ENCODE data around the gene KCNJ2. TPM values are rescaled to one million over a fixed set of nuclear protein-coding genes. Genes with fewer than 3 reads are reported as not detected.

Gene KCNJ2
- total RNA-seq, 1 experiment from 2014 or later = not detected

- RAD21 ChIA-PET (ENCODE audit: low non-redundant PET in 1 of 2, low total read pairs in 2 of 2, uncharacterized antibody in 2 of 2, unreplicated experiment in 2 of 2) = no interaction called here
- H3K9ac ChIP-seq (ENCODE audit: low read length) = no peak overlapping the region
- H3K27ac ChIP-seq (ENCODE audit: low read depth, low read length) = no peak overlapping the region
- H3K79me2 ChIP-seq (ENCODE audit: insufficient read depth, low read length) = no peaks in the 10 kb centered on the region
- H3K9me2 ChIP-seq (ENCODE audit: insufficient read depth) = no peaks in the 10 kb centered on the region
- no peaks in the 10 kb centered on the region for H4K20me1 ChIP-seq (ENCODE audit: insufficient read depth)
- H2AFZ ChIP-seq (ENCODE audit: low read depth, low read length, poor library complexity, severe bottlenecking) = no peak overlapping the region
- DNase-seq (ENCODE audit: low read depth, low spot score) (no peak), ATAC-seq (no peak)
- no peak overlapping the region for H3K4me3 ChIP-seq (replicated peaks in 1 of 2; ENCODE audit: low read depth in 1 of 2, low read length in 2 of 2)
- H3K36me3 ChIP-seq (ENCODE audit: control insufficient read depth in 1 of 2, insufficient read depth in 2 of 2, low read length in 2 of 2) = no peaks in the 10 kb centered on the region
- H3K4me2 ChIP-seq (ENCODE audit: low read length) = no peak overlapping the region
- BruUV-seq (replicated peaks) = no TSS peak
- H3K4me1 ChIP-seq (ENCODE audit: control insufficient read depth in 1 of 2, insufficient read depth in 2 of 2, low read length in 2 of 2) = no peaks in the 10 kb centered on the region
- TF ChIP-seq CTCF (IDR thresholded peaks at IDR 0.05 in 2 of 3, conservative IDR thresholded peaks at IDR 0.05 in 1 of 3; ENCODE audit: borderline replicate concordance in 1 of 3, insufficient read depth in 1 of 3, low read depth in 2 of 3, low read length in 2 of 3) = no peak
- H3K9me3 ChIP-seq (ENCODE audit: control insufficient read depth in 1 of 2, insufficient read depth in 1 of 2, low read depth in 1 of 2, low read length in 2 of 2) = peaks cover 3 to 14% of the 10 kb centered on the region in 2 experiments; a peak in 2 of 4 replicates
- H3K27me3 ChIP-seq (ENCODE audit: insufficient read depth, low read length) = no peaks in the 10 kb centered on the region
- CTCF ChIA-PET = interaction anchor here (1.1 kb wide), 1 partner anchor 27 kb away, joined by 3 read pairs; no protein-coding TSS in a partner anchor
- POLR2A ChIA-PET = no interaction called here
- intact Hi-C loops (cut with micrococcal nuclease) = no loop called here
Measured at GRCh38 chr17:70166615-70167014, 2.7 kb upstream of the KCNJ2 start.

- no peaks in the 10 kb centered on the region for H3K36me3 ChIP-seq (ENCODE audit: control insufficient read depth in 1 of 2, insufficient read depth in 2 of 2, low read length in 2 of 2)
- H3K4me1 ChIP-seq (ENCODE audit: control insufficient read depth in 1 of 2, insufficient read depth in 2 of 2, low read length in 2 of 2) = no peaks in the 10 kb centered on the region
- no peak overlapping the region for H2AFZ ChIP-seq (ENCODE audit: low read depth, low read length, poor library complexity, severe bottlenecking)
- POLR2A ChIA-PET = no interaction called here
- ATAC-seq (peak; percentile 56; the same call in 1 of the 2 replicates), DNase-seq (ENCODE audit: low read depth, low spot score) (no peak)
- H3K9me2 ChIP-seq (ENCODE audit: insufficient read depth) = no peaks in the 10 kb centered on the region
- peaks cover 3 to 14% of the 10 kb centered on the region in 2 experiments; a peak in 2 of 4 replicates for H3K9me3 ChIP-seq (ENCODE audit: control insufficient read depth in 1 of 2, insufficient read depth in 1 of 2, low read depth in 1 of 2, low read length in 2 of 2)
- intact Hi-C loops (cut with micrococcal nuclease) = no loop called here
- CTCF ChIA-PET = no interaction called here
- H3K9ac ChIP-seq (ENCODE audit: low read length) = no peak overlapping the region
- RAD21 ChIA-PET (ENCODE audit: low non-redundant PET in 1 of 2, low total read pairs in 2 of 2, uncharacterized antibody in 2 of 2, unreplicated experiment in 2 of 2) = no interaction called here
- TF ChIP-seq CBX3 (IDR thresholded peaks at IDR 0.05; ENCODE audit: low read depth) (no peak), RAD21 (IDR thresholded peaks at IDR 0.05; ENCODE audit: low read depth) (peak; percentile 15; the same call in 1 of the 2 replicates), CTCF (IDR thresholded peaks at IDR 0.05 in 2 of 3, conservative IDR thresholded peaks at IDR 0.05 in 1 of 3; ENCODE audit: borderline replicate concordance in 1 of 3, insufficient read depth in 1 of 3, low read depth in 2 of 3, low read length in 2 of 3) (peak in 2 of 3 experiments; percentile 43 to 49; a peak in 3 of 6 replicates)
- no peaks in the 10 kb centered on the region for H3K27me3 ChIP-seq (ENCODE audit: insufficient read depth, low read length)
- H3K79me2 ChIP-seq (ENCODE audit: insufficient read depth, low read length) = no peaks in the 10 kb centered on the region
- no peak overlapping the region for H3K27ac ChIP-seq (ENCODE audit: low read depth, low read length)
- BruUV-seq (replicated peaks) = no TSS peak
- H3K4me3 ChIP-seq (replicated peaks in 1 of 2; ENCODE audit: low read depth in 1 of 2, low read length in 2 of 2) = no peak overlapping the region; a peak in 1 of 4 replicates
- no peaks in the 10 kb centered on the region for H4K20me1 ChIP-seq (ENCODE audit: insufficient read depth)
- H3K4me2 ChIP-seq (ENCODE audit: low read length) = peak overlapping the region; percentile 46
Measured at GRCh38 chr17:70168044-70168976, 1.0 kb upstream of the KCNJ2 start.

All from HCT116 (cell line).